Lower leg skin (tissue), 4 donors: ENCODE measurements around the gene CSF2. TPM values are rescaled to one million over a fixed set of nuclear protein-coding genes. Genes with fewer than 3 reads are reported as not detected.

Experiments
- DNase-seq, 2 donors: peaks; one replicate each; pipeline ENCODE4 v3.0.0-alpha.2; 2019; ENCODE audit warnings: low spot score in 2 of 2
- H3K4me3 ChIP-seq: fragments of 200-600 bp; sonication (generic); 2 replicates; pipeline ENCODE4 v1.5.1; 2017; ENCODE audit warnings: mild to moderate bottlenecking, low read depth; ENCODE audit not compliant: poor library complexity, severe bottlenecking
- POLR2A ChIP-seq, 2 donors: fragments of 450-650 bp; IDR thresholded peaks; one replicate each; pipeline ENCODE4 v1.6.1; 2016 to 2017; ENCODE audit warnings: antibody characterized with exemption in 2 of 2, mild to moderate bottlenecking in 1 of 2, moderate library complexity in 1 of 2
- WGBS, 2 donors: methylation state at CpG; one replicate each; pipeline ENCODE4 v1.1.5; 2018; 5-methylcytosine and 5-hydroxymethylcytosine counted together
- intact Hi-C: fragments of 100-400 bp; cut with DNase I; formaldehyde crosslinking; loops from one replicate; pipeline ENCODE4 v1.15.0; 2023; ENCODE audit warnings: low total_unique reads
- total RNA-seq, 4 donors: library from RNA; depleted of rRNA; stranded (reverse); fragments of >200 nt; gene quantifications; one replicate each; pipeline ENCODE4 v1.1.0, GENCODE V29; 2016
- TF ChIP-seq, protein P1 (sequence below), 3 donors: fragments of 450-650 bp; IDR thresholded peaks; one replicate each; pipeline ENCODE4 v1.5.1; 2016; ENCODE audit warnings: antibody characterized with exemption in 3 of 3, mild to moderate bottlenecking in 3 of 3, moderate library complexity in 2 of 3

Gene CSF2
- total RNA-seq, 4 donors from 2014 or later = not detected

DNA sequence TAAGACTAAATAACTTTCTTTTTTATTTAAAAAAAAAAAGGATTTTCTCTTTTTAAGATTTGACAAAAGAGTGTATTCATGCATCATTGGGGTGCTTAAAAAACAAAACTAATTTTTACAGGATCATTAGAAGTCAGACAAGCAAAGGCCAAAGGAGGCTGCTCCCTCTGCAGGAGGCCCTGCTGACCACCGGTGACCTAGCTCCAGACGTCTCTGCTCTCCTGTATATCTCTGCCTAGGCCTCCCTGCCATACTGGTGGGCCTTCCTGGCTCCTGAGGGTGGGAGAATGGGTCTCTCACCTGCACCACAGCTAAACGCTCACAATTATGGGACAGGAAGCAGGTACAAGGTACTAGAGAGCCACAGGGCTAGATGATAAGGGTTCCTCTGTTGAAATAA, 36.6 kb downstream of the CSF2 start:
- TF ChIP-seq, protein P1, sequence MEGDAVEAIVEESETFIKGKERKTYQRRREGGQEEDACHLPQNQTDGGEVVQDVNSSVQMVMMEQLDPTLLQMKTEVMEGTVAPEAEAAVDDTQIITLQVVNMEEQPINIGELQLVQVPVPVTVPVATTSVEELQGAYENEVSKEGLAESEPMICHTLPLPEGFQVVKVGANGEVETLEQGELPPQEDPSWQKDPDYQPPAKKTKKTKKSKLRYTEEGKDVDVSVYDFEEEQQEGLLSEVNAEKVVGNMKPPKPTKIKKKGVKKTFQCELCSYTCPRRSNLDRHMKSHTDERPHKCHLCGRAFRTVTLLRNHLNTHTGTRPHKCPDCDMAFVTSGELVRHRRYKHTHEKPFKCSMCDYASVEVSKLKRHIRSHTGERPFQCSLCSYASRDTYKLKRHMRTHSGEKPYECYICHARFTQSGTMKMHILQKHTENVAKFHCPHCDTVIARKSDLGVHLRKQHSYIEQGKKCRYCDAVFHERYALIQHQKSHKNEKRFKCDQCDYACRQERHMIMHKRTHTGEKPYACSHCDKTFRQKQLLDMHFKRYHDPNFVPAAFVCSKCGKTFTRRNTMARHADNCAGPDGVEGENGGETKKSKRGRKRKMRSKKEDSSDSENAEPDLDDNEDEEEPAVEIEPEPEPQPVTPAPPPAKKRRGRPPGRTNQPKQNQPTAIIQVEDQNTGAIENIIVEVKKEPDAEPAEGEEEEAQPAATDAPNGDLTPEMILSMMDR (IDR thresholded peaks at IDR 0.05) = no peak
- TF ChIP-seq POLR2A (IDR thresholded peaks at IDR 0.05) = no peak
- WGBS, 2 donors = 80 to 82% methylated on average over 3 of the region's 3 CpGs
- H3K4me3 ChIP-seq = no peak overlapping the region
- DNase-seq = no peak
- intact Hi-C loops = no loop called here

DNA sequence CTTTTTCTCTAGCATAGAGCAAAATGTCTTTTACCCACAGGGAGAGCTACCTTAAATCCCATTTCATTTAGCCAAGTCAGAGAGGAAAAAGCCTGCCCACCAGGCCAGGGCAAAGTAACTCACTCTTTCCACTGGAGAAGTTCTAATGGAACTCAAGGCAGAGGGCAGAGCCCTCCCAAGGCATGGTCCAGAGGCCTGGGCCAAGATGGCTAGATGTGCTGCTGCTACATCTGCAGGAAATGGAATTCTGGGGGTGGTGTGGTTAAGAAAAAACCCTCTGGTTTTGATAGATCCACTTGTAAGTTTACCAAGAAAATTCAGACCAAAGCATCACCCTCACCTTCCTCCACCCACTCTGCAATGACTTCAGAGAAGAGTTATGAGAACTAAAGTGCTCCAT, 37.3 kb downstream of the CSF2 start:
- TF ChIP-seq POLR2A (IDR thresholded peaks at IDR 0.05) = no peak
- TF ChIP-seq, protein P1 (IDR thresholded peaks at IDR 0.05) = no peak
- no peak for DNase-seq
- H3K4me3 ChIP-seq = no peak overlapping the region
- intact Hi-C loops = no loop called here

DNA sequence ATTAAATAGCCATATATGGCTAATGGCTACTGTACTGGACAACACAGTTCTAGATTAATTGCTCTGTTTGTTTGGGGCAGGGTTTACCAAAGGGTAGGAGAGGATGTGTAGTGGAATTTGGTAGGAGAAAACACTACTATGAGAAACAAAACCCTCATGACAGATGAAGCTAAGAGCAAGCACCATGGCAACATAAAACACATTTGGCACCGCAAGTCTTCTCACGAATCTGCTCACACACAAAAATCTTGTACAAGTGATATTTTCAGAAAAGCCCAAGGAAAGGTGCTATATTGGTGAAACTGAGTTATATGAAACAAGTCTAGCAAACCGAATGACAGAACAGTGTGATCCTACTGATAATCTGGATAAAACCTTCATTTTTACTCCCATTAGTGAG, 38.5 kb downstream of the CSF2 start:
- H3K4me3 ChIP-seq = no peak overlapping the region
- TF ChIP-seq, protein P1 (IDR thresholded peaks at IDR 0.05) = no peak
- TF ChIP-seq POLR2A (IDR thresholded peaks at IDR 0.05) = no peak
- no peak for DNase-seq
- intact Hi-C loops = no loop called here
- WGBS, 2 donors = 76 to 82% methylated on average over 3 of the region's 3 CpGs

DNA sequence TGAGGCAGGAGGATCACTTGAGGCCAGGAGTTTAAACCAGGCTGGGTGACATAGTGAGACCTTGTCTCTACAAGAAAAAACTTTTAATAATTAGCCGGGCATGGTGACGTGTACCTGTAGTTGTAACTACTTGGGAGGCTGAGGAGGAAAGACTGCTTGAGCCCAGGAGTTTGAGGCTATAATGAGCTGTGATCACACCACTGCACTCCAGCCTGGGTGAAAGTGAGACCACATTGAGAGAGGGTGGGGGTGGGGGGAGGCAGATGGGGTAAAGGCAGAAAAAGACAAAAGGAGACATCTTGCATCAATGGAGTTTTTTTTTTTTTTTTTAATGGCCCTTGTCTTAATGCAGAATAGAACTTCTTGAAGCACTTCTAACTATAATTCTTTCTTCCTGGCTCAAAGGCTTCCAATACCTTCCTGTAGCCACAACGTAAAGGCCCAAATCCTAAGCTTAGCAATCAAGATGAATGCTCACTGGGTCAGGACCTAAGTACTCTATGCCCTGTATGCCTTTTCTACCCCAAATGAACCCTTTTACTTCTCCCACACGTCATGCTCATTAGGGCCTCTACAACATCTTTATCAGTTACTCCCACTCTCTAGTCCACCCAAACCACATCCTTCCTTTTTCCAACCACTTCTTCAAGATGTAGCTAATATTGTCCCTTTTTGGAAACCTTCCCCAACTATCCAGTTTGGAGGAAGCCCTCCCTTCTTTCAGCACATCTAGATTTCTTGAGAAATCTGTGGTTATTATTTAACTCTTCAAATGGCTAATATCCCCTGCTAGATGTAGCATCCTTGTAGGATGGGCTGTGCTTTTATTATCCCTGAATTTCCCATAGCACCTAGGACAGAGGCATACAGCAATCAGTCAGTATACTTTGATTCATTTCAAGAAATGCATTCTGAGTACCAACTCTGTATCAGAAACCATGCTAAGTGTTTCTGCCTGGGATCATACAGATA, 40.8 kb downstream of the CSF2 start:
- no peak for TF ChIP-seq POLR2A (IDR thresholded peaks at IDR 0.05)
- TF ChIP-seq, protein P1 (IDR thresholded peaks at IDR 0.05) = no peak
- no peak for DNase-seq
- intact Hi-C loops = no loop called here
- no peak overlapping the region for H3K4me3 ChIP-seq
- 77 to 82% methylated on average over 4 of the region's 4 CpGs for WGBS, 2 donors

DNA sequence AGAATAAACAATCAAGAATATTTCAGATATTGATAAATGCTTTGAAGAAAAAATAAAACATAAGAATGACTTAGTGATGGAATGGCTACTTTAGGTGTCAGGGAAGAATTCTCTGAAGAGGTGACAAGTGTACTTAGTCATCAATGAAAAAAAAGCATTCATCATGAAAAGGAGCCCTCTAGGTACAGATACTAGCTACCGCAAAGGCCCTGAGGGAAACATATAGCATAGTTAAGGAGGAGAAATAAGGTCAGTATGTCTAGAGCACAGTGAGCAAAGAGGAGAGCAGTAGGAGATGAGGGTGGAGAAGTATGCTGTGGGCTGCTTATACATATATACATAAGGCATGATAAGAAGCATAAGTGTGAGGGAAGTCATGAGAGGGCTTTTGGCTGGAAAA, 41.8 kb downstream of the CSF2 start:
- WGBS, 2 donors = 79 to 91% methylated on average over 1 of the region's 1 CpG
- H3K4me3 ChIP-seq = no peak overlapping the region
- no peak for DNase-seq
- TF ChIP-seq POLR2A (IDR thresholded peaks at IDR 0.05) = no peak
- TF ChIP-seq, protein P1 (IDR thresholded peaks at IDR 0.05) = no peak
- intact Hi-C loops = no loop called here
